Endothelial cell of umbilical vein (primary cell): Measurements from ENCODE around the gene DEUP1.

Source experiments
- EZH2 ChIP-seq: IDR thresholded peaks from 2 replicates; pipeline ENCODE4 v1.6.1; 2012; ENCODE audit warnings: borderline replicate concordance, low read depth, mild to moderate bottlenecking, moderate library complexity, low read length, inconsistent platforms; ENCODE audit not compliant: severe bottlenecking
- POLR2A ChIP-seq: IDR thresholded peaks from 2 replicates; pipeline ENCODE4 v1.6.1; 2012; ENCODE audit warnings: low read depth, mild to moderate bottlenecking, control low read depth, low read length
- TF ChIP-seq, protein P1 (sequence below), 2 donors: IDR thresholded peaks; 1 replicate in 1 of 2; 2 replicates in 1 of 2; pipeline ENCODE4 v1.5.1; 2011; ENCODE audit warnings: low read length in 2 of 2, mild to moderate bottlenecking in 2 of 2, moderate library complexity in 2 of 2, control low read depth in 1 of 2, inconsistent platforms in 1 of 2, low read depth in 1 of 2; ENCODE audit not compliant: insufficient read depth in 1 of 2; ENCODE audit errors: extremely low read depth in 1 of 2

DNA sequence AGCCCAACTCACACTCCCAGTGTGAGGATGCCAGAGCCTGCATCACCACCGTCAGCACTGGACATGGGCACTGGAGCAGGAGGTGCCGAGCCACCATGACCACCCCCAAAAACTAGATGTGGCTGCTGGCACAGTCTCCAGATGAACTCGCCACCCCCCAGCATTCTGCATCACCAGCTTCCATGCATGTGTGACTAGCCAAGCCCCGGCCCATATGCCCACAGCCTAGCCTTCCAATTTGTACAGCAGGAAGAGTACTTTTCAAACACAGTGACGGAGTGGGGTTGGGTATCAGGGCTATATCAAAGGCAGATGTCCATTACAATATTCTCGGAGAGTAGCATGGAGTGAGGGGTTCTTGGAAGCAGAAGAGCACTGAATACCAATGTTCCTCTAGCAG is 149.7 kb downstream of the DEUP1 start:
- TF ChIP-seq POLR2A (no peak), EZH2 (no peak)
- TF ChIP-seq, protein P1, sequence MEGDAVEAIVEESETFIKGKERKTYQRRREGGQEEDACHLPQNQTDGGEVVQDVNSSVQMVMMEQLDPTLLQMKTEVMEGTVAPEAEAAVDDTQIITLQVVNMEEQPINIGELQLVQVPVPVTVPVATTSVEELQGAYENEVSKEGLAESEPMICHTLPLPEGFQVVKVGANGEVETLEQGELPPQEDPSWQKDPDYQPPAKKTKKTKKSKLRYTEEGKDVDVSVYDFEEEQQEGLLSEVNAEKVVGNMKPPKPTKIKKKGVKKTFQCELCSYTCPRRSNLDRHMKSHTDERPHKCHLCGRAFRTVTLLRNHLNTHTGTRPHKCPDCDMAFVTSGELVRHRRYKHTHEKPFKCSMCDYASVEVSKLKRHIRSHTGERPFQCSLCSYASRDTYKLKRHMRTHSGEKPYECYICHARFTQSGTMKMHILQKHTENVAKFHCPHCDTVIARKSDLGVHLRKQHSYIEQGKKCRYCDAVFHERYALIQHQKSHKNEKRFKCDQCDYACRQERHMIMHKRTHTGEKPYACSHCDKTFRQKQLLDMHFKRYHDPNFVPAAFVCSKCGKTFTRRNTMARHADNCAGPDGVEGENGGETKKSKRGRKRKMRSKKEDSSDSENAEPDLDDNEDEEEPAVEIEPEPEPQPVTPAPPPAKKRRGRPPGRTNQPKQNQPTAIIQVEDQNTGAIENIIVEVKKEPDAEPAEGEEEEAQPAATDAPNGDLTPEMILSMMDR (IDR thresholded peaks at IDR 0.05; ENCODE audit: extremely low read depth in 1 of 2, insufficient read depth in 1 of 2, low read depth in 1 of 2, low read length in 2 of 2) = no peak
